HuH-7.5 (cell line): ENCODE data around the gene TEC.
A peak's percentile ranks its signal among the peaks of the same experiment; 100 is the strongest.

Source experiments
- DNase-seq: peaks from one replicate; pipeline ENCODE4 v3.0.0; 2011; ENCODE audit warnings: low spot score

Gene TEC

GRCh38 chr4:48163746-48164145, 105.9 kb downstream of the TEC start:
- no peak for DNase-seq

GRCh38 chr4:48162162-48162561, 107.5 kb downstream of the TEC start:
- DNase-seq: no peak

- DNase-seq: no peak
Measured at GRCh38 chr4:48157271-48157670, 112.4 kb downstream of the TEC start.

GRCh38 chr4:48156423-48156822, 113.2 kb downstream of the TEC start:
- DNase-seq: no peak

- no peak for DNase-seq
Measured at GRCh38 chr4:48153791-48154550, 115.7 kb downstream of the TEC start.

- DNase-seq: no peak
Measured at GRCh38 chr4:48152259-48152658, 117.4 kb downstream of the TEC start.

GRCh38 chr4:48149827-48150370, 119.7 kb downstream of the TEC start:
- DNase-seq: no peak

- DNase-seq: no peak
Measured at GRCh38 chr4:48147621-48148020, 122.0 kb downstream of the TEC start.

GRCh38 chr4:48141048-48141447, 128.6 kb downstream of the TEC start:
- peak; percentile 12 for DNase-seq

- DNase-seq: no peak
Measured at GRCh38 chr4:48139691-48140090, 129.9 kb downstream of the TEC start.

GRCh38 chr4:48138936-48139335, 130.7 kb downstream of the TEC start:
- no peak for DNase-seq

GRCh38 chr4:48138511-48138910, 131.1 kb downstream of the TEC start:
- no peak for DNase-seq

- DNase-seq: no peak
Measured at GRCh38 chr4:48137846-48138245, 131.8 kb downstream of the TEC start.

- DNase-seq: no peak
Measured at GRCh38 chr4:48134081-48134480, 135.6 kb downstream of the TEC start, which contains the start of gene TXK. TSS of gene TXK (minus strand) at chr4:48134250. CDS start at chr4:48134170, 80 bp downstream.

GRCh38 chr4:48133669-48134068, 136.0 kb downstream of the TEC start:
- no peak for DNase-seq

GRCh38 chr4:48131736-48132135, 137.9 kb downstream of the TEC start:
- no peak for DNase-seq

- DNase-seq: no peak
Measured at GRCh38 chr4:48130100-48130499, 139.5 kb downstream of the TEC start.

GRCh38 chr4:48129307-48130014, 140.2 kb downstream of the TEC start:
- DNase-seq: no peak

GRCh38 chr4:48127682-48128404, 141.8 kb downstream of the TEC start:
- DNase-seq: peak; percentile 22

GRCh38 chr4:48127231-48127630, 142.4 kb downstream of the TEC start:
- DNase-seq: no peak

GRCh38 chr4:48126621-48127020, 143.0 kb downstream of the TEC start:
- no peak for DNase-seq

GRCh38 chr4:48124870-48125269, 144.8 kb downstream of the TEC start:
- DNase-seq: no peak

- no peak for DNase-seq
Measured at GRCh38 chr4:48122756-48123155, 146.9 kb downstream of the TEC start.
